Rectal smooth muscle tissue (tissue), 1 donor: ENCODE measurements around the gene KCNJ13.

ENCODE experiments used
- H3K27ac ChIP-seq: one replicate; pipeline ENCODE4 v1.7.0; 2013; ENCODE audit warnings: low read depth, low read length, inconsistent platforms
- H3K27me3 ChIP-seq: one replicate; pipeline ENCODE4 v1.7.0; 2013; ENCODE audit warnings: low read length; ENCODE audit not compliant: control insufficient read depth, insufficient read depth
- H3K36me3 ChIP-seq: one replicate; pipeline ENCODE4 v1.7.0; 2013; ENCODE audit warnings: low read length; ENCODE audit not compliant: control insufficient read depth, insufficient read depth
- H3K4me1 ChIP-seq: one replicate; pipeline ENCODE4 v1.7.0; 2013; ENCODE audit warnings: low read length; ENCODE audit not compliant: control insufficient read depth, insufficient read depth
- H3K4me3 ChIP-seq: one replicate; pipeline ENCODE4 v1.7.0; 2013; ENCODE audit warnings: low read length
- H3K9ac ChIP-seq: one replicate; pipeline ENCODE4 v1.7.0; 2013; ENCODE audit warnings: low read length

Gene KCNJ13

DNA sequence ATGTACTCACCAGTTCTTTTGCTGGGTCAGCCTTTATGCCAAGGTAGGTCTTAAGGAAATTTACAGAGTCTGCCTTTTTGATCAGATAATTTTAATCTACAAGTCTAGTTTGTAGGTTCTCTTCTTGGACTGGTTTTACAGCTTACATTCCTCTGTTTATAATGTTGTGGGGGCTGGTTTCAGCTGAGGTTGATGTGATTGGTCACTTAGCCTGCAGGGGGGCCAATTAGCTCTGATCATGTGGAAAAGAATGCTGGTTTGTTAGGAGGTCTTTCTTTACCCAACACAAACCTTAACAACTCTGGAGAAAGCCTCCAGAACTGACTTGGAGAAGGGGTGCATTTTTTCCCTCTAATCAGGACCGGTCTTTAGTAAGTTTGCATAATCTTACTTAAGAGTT, at the start of gene KCNJ13:
TSS of gene KCNJ13 (minus strand) at position 131 of the 400 bp plus-strand sequence. CDS start 5,203 bp downstream, outside the sequence.
- no peaks in the 10 kb centered on the region for H3K27me3 ChIP-seq
- peaks cover 10% of the 10 kb centered on the region for H3K4me1 ChIP-seq
- no peak within 1 kb of the TSS for H3K9ac ChIP-seq
- peaks cover 2% of the 10 kb centered on the region for H3K36me3 ChIP-seq
- no peak within 1 kb of the TSS for H3K27ac ChIP-seq
- H3K4me3 ChIP-seq = no peak within 1 kb of the TSS

DNA sequence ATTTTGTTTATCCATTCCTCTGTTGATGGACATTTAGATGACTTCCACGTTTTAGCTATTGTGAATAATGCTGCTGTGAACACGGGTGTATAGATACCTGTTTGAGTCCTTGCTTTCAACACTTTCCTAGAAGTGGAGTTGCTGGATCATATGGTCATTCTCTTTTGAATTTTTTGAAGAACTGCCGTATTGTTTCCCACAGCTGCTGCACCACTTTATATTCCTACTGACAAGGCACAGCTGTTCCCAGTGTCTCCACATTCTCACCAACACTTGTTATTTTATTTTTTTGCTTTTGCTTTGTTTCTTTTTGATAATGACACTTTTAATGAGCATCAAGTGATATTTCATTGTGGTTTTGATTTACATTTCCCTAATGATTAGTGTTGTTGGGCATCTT, 41.4 kb upstream of the KCNJ13 start:
- no peak overlapping the region for H3K4me3 ChIP-seq
- no peaks in the 10 kb centered on the region for H3K27me3 ChIP-seq
- H3K4me1 ChIP-seq = peaks cover 10% of the 10 kb centered on the region
- H3K9ac ChIP-seq = no peak overlapping the region
- peaks cover 13% of the 10 kb centered on the region for H3K36me3 ChIP-seq
- no peak overlapping the region for H3K27ac ChIP-seq

DNA sequence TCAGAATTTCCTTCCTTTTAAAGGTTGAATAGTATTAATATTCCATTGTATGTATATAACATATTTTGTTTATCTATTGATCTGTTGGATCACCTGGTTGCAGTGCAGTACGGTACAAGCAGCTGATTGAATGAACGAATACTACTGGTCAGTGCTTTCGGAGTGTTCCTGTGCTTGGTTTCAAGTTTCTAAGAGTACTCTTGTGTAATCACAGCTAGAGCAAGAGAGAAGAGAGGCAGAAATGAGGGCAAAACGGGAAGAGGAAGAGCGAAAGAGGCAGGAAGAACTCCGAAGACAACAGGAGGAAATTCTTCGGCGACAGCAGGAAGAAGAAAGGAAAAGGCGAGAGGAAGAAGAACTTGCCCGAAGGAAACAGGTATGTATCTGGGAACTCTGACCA, 40.3 kb upstream of the KCNJ13 start:
- Histone ChIP-seq H3K4me1 (peaks cover 10% of the 10 kb centered on the region), H3K36me3 (peaks cover 13% of the 10 kb centered on the region), H3K4me3 (no peak overlapping the region), H3K27me3 (no peaks in the 10 kb centered on the region), H3K27ac (no peak overlapping the region), H3K9ac (no peak overlapping the region)

- Histone ChIP-seq H3K27ac (no peak overlapping the region), H3K36me3 (peaks cover 13% of the 10 kb centered on the region), H3K27me3 (no peaks in the 10 kb centered on the region), H3K4me3 (no peak overlapping the region), H3K9ac (no peak overlapping the region), H3K4me1 (peaks cover 10% of the 10 kb centered on the region)
Observed at GRCh38 chr2:232815569-232815968, 39.2 kb upstream of the KCNJ13 start.

DNA sequence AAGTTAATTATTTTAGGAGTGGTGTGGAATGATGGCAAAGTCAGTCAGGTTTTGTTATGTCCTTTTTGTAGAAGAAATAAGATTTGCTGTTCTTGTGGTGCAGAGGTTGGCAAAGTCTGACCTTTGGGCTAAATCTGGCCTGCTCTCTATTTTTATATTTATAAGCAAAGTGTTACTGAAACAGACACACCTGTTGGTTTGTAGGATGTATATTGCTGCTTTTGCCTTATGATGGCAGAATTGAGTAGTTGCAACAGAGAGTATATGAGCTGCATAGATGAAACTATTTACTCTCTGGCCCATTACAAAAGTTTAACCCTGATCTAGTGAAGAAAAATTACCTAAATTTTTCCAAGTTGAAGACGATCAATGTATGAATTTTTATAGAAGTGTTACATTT, 34.1 kb upstream of the KCNJ13 start:
- no peak overlapping the region for H3K27ac ChIP-seq

DNA sequence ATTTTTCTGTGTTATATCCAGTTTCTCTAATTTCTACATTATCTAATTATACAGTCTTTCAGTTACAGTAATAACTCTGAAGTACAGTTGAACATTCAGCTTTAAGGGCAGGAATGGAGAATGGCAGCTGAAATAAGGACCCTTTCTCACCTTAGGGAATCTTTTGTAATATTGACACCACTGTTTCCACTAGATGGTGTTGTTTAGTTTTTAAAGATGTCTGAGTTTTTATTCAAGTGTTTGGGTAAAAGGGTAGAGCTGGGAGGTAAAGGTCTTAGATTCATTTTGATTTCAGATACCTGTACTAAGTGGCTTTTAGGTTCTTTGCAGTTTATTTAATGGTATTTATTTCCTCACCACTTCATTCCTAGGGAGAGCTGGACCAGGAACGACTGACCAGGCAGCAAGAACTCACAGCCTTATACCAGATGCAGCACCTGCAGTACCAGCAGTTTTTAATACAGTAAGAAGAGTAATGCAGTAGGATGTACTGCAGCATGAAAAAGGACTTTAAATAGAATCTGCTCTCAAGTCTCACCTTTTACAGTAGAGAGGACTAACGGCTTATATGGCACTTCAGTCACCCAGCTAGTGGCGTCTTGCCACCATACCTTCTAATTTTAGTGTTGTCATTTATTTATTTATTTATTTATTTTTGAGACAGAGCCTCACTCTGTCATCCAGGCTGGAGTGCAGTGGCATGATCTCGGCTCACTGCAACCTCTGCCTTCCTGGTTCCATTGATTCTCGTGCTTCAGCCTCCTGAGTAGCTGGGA, 33.2 kb upstream of the KCNJ13 start:
- no peak overlapping the region for H3K9ac ChIP-seq
- H3K4me1 ChIP-seq = no peaks in the 10 kb centered on the region
- no peaks in the 10 kb centered on the region for H3K27me3 ChIP-seq
- no peak overlapping the region for H3K27ac ChIP-seq
- H3K36me3 ChIP-seq = peaks cover 14% of the 10 kb centered on the region
- no peak overlapping the region for H3K4me3 ChIP-seq

More for the DNA sequence above, 34.1 kb upstream of the KCNJ13 start:
- H3K36me3 ChIP-seq = peaks cover 16% of the 10 kb centered on the region
- no peak overlapping the region for H3K9ac ChIP-seq
- H3K27me3 ChIP-seq = no peaks in the 10 kb centered on the region
- peaks cover 2% of the 10 kb centered on the region for H3K4me1 ChIP-seq
- H3K4me3 ChIP-seq = no peak overlapping the region

DNA sequence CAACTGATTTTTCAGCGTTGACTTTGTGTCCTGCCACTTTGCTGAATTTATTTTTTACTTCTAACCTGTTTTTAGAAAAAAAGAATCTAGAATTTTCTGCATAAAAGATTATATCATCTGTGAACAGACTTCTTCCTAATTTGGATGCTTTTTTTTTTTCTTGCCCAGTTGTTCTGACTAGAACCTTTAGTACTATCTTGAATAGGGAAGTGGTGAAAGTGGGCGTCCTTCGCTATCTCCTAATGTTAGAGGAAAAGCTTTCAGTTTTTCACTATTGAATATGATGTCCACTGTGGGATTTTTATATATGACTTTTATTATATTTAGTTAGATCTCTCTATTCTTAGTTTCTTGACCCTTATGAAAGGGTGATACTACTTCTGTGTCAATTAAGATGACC, 25.7 kb upstream of the KCNJ13 start:
- Histone ChIP-seq H3K36me3 (peaks cover 4% of the 10 kb centered on the region), H3K27ac (no peak overlapping the region), H3K4me3 (no peak overlapping the region), H3K4me1 (no peaks in the 10 kb centered on the region), H3K9ac (no peak overlapping the region), H3K27me3 (no peaks in the 10 kb centered on the region)

DNA sequence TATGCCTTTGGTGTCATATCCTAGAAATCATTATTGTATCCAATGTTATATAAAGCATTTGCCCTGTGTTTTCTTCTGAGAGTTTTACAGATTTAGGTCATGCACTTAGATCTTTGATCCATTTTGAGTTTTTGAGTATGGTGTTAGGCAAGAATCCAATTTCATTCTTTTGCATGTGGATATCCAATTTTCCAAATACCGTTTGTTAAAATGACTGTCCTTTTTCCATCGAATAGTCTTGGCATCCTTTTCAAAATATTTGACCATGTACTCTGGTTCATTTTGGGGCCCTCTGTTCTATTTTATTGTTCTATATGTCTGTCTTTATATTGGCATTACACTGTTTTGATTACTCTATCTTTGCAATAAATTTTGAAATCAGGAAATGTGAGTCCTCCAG, 23.8 kb upstream of the KCNJ13 start:
- Histone ChIP-seq H3K4me1 (no peaks in the 10 kb centered on the region), H3K9ac (no peak overlapping the region), H3K27ac (no peak overlapping the region), H3K4me3 (no peak overlapping the region), H3K27me3 (no peaks in the 10 kb centered on the region), H3K36me3 (peaks cover 10% of the 10 kb centered on the region)

DNA sequence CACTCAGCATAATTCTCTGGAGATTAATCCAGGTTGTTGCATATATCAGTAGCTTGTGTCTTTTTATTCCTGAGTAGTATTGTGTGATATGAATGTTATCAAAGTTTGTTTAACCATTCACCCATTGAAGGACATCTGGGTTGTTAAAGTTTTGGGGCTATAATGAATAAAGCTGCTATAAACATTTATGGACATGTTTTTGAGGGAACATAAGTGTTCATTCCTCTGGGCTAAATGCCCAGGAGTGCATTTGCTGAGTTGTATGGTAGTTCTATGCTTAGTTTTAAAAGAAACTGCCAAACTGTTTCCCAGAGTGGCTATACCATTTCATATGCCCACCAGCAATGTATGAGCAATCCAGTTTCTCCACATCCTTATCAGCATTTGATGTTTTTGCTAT, 21.8 kb upstream of the KCNJ13 start:
- Histone ChIP-seq H3K36me3 (peaks cover 13% of the 10 kb centered on the region), H3K27ac (no peak overlapping the region), H3K4me1 (no peaks in the 10 kb centered on the region), H3K4me3 (no peak overlapping the region), H3K9ac (no peak overlapping the region), H3K27me3 (no peaks in the 10 kb centered on the region)

GRCh38 chr2:232795920-232796319, 19.6 kb upstream of the KCNJ13 start:
- Histone ChIP-seq H3K27ac (no peak overlapping the region), H3K4me1 (no peaks in the 10 kb centered on the region), H3K9ac (no peak overlapping the region), H3K27me3 (no peaks in the 10 kb centered on the region), H3K4me3 (no peak overlapping the region), H3K36me3 (peaks cover 31% of the 10 kb centered on the region)

DNA sequence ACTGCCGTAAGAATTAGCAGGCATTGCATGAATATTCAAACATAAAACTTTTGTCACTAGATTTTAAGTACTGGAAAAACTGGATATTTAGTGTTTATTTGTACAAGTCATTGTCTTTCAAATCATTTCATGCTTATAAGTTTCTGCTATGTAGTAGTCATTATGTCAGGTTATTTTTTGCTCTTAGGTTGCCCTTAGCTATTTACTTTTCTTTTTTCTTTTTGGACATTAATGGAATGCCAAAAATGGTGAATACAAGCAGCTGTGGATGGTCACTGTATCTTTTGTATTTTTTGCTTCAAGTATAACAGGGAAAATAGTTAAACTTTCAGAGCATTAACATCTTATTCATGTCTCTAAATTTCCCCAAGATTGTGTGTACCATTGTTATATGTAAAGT, 18.6 kb upstream of the KCNJ13 start:
- Histone ChIP-seq H3K4me3 (no peak overlapping the region), H3K27me3 (no peaks in the 10 kb centered on the region), H3K4me1 (no peaks in the 10 kb centered on the region), H3K27ac (no peak overlapping the region), H3K9ac (no peak overlapping the region), H3K36me3 (peaks cover 31% of the 10 kb centered on the region)

- no peaks in the 10 kb centered on the region for H3K27me3 ChIP-seq
- no peak overlapping the region for H3K4me3 ChIP-seq
- H3K27ac ChIP-seq = no peak overlapping the region
- H3K36me3 ChIP-seq = peaks cover 31% of the 10 kb centered on the region
- no peak overlapping the region for H3K9ac ChIP-seq
- no peaks in the 10 kb centered on the region for H3K4me1 ChIP-seq
Observed at GRCh38 chr2:232793271-232793670, 16.9 kb upstream of the KCNJ13 start.

GRCh38 chr2:232791518-232791917, 15.2 kb upstream of the KCNJ13 start:
- H3K27ac ChIP-seq = no peak overlapping the region
- H3K27me3 ChIP-seq = no peaks in the 10 kb centered on the region
- no peak overlapping the region for H3K9ac ChIP-seq
- no peaks in the 10 kb centered on the region for H3K4me1 ChIP-seq
- H3K36me3 ChIP-seq = peaks cover 31% of the 10 kb centered on the region
- no peak overlapping the region for H3K4me3 ChIP-seq
